GM21528 (cell line): ENCODE data around the gene U2SURP.
"Not testable (repeated sequence)": the region's sequence is repeated elsewhere in the genome, so short reads cannot be mapped to it uniquely, and the experiment has no call there.

ENCODE experiments used
- ATAC-seq: cut with Tn5 transposase; IDR thresholded peaks from one replicate; pipeline ENCODE4 v1.9.1; 2021; ENCODE audit warnings: mild to moderate bottlenecking, moderate library complexity; ENCODE audit not compliant: unreplicated experiment, low FRiP score

The U2SURP gene

DNA sequence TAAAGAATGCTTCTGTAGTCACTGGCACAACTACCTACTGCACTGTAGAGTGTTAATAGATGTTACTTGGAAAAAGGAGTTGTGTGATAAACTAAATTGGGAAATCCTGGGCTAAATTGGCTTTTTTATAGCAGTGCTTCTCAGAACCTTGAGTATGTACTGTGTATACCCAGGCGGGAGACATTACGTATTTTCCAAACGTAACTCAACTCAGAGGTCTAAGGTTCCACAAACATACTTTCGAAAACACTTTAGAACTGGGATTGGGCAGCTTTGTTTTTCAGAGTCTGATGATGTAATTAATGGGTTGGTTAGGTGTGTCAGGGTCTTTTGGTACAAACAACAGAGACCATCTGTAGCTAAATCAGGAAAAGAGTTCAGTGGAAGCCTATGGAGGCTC lies 64.7 kb downstream of the U2SURP start:
- ATAC-seq, result no peak

DNA sequence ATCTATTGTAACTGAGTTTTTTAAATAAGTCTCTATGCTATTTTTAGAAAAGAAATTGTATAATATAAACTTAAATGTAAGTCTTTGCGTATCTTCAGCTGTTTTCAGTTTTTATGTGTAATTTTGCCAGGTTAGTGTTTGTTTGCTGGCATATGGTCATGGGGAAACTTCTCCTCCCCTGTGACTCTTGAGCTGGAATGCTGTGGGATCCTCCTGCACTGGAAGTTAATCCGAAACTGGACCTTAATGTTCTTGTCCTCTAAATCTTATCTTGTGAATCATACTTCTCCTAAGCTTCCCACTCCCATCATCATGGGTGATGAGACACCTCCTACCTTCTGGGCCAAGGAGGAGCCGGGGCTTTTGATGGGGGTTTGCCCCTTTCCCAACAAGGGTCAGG lies 65.8 kb downstream of the U2SURP start:
- no peak for ATAC-seq

DNA sequence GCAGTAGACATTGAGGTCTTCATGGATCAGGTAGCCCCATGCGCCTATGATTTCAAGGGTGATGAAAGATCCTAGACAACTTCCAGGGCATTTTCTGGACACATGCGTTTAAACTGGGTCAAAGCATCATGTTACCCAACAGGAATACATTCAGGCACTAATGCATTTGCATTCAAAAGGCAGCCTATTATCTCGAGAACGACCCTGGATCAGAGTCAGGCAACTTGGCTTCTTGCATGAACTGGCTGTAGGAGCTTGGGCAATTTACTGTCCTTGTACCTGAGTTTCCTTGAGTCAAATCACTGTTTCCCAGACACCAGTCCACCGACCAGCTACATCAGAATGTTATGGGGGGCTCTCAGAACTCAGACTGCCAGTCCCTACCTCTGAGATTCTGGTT lies 66.7 kb downstream of the U2SURP start:
- no peak for ATAC-seq

DNA sequence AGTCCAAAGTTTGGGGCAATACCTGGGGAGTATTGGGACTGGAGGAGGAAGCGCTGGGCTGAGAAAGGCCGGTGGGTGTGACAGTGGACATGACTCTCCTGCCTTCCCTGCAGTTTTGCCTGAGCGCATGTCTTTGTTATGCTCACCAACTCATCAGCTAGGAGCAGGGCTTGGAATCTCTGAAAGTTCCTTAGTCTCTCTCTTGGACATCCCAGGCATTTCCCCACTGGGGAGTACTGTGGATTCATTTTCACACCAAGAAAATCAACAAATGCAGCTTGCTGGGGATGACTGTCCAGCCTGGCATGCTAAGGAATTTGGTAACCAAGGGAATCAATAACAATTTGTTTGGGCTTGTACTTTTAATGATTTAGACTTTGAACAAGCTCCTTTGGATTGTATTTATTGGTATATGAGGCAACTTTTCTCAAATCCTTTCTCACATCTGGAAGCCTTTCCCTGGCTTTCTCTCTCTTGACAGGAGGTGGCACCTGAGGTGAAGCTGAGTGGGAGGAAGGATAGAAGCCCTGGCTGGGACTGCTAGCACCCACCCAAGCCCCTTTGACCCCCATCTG lies 69.7 kb downstream of the U2SURP start:
- no peak for ATAC-seq

DNA sequence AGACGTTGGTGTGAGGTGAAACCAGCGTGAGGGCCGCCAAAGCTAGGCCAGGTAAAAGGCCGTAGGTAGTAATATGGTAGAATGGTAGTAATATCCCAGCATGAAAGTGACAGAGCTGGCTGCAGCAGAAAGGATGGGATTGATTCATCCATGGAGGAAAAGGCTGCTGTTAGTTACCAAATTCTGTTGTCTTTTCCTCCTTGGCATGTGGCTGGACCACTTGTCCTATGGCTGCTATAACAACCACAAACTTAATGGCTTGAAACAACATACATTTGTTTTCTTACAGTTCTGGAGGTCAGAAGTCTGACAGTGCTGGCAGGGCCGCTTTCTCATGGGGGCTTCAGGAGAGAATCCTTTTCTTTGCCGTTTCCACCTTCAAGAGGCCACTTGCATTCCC lies 70.4 kb downstream of the U2SURP start:
- ATAC-seq, result no peak

DNA sequence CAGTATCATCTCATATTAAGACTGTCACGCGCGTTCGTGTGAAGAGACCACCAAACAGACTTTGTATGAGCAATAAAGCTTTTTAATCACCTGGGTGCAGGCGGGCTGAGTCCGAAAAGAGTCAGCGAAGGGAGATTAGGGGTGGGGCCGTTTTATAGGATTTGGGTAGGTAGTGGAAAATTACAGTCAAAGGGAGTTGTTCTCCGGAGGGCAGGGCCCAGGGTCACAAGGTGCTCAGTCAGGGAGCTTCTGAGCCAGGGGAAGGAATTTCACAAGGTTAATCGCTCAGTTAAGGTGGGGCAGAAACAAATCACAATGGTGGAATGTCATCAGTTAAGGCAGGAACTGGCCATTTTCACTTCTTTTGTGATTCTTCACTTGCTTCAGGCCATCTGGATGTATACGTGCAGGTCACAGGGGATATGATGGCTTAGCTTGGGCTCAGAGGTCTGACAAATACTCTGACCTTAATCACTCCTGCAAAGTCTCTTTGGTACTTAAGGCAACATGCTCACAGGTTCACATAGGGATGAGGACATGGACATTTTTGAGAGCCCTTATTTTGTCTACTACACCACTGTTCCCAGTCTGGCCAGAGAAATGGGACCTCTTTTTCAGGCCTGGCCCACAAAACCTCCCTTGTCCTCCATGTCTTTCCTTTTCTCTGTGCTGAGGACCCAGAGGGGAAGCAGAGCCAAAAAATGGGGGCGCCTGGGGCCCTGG lies 71.1 kb downstream of the U2SURP start:
- not testable (repeated sequence) for ATAC-seq

DNA sequence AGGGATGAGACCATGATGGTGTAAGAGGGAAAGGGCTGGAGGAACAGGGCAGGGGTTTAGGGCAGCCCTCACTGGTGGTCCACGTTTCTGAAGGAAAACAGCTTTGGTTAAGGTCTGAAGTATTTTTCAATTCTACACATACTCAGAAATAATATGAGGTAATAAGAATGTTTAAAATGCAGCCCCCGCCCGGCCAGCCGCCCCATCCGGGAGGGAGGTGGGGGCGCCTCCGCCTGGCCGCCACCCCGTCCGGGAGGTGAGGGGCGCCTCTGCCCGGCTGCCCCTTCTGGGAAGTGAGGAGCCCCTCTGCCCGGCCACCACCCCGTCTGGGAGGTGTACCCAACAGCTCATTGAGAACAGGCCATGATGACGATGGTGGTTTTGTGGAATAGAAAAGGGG lies 72.2 kb downstream of the U2SURP start:
- ATAC-seq, result not testable (repeated sequence)

DNA sequence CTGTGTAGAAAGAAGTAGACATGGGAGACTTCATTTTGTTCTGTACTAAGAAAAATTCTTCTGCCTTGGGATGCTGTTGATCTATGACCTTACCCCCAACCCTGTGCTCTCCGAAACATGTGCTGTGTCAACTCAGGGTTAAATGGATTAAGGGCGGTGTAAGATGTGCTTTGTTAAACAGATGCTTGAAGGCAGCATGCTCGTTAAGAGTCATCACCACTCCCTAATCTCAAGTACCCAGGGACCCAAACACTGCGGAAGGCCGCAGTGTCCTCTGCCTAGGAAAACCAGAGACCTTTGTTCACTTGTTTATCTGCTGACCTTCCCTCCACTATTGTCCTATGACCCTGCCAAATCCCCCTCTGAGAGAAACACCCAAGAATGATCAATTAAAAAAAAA lies 72.6 kb downstream of the U2SURP start:
- ATAC-seq, result not testable (repeated sequence)

DNA sequence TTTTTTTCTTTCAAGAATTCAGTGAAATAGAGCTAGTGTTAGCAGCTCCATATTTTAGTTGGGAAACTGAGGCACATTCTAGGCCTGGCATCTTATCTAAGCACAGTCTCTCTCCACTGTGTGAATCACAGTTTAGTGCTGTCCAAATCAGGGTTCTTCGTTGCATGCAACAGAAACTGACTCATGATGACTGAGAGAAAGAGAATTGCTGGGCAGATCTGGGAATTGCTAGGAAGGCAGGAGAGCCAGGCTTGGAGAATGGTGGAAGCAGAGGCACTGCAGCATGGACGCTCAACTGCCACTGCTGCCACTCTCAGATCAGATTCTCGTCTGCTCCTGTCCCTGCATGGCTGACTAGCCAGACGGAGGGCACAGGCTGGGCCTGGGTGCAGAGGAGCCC lies 77.5 kb downstream of the U2SURP start:
- no peak for ATAC-seq

DNA sequence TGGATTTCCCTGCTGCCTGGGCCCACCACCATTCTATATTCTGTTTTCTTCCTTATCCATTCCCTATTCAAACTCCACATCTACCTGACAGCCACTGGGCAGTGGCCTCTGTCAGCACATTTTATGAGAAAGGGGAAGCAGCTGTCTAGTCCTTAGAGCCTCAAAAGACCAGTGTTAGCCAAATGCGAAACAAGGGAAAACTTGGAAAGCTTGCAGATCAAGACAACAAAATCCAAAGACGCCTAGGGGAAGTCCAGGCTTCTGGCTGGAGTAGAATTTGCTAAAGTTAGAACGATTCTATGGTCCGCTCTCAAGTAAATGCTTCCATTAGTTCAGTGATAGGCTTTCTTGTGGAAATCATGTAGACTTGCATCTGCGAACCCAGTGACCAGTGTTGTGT lies 78.8 kb downstream of the U2SURP start:
- no peak for ATAC-seq

DNA sequence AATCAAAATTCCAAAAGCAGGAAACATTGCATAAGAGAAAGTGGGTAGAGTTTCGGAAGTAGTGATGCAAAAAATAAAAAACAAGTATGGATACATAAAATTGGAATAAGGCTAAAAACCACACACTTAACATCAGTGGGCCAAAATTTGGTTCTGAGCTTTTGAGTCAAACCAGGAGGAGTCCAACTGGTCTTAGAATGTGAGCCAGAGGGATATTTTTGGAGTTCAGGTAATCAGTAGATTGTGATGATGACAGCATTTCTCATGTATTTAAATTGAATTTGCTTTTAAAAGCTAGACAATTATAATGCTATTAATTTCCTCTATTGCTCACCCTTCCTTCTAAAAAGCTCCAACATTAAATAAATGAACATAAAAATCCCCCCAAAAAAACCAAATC lies 80.0 kb downstream of the U2SURP start:
- no peak for ATAC-seq

DNA sequence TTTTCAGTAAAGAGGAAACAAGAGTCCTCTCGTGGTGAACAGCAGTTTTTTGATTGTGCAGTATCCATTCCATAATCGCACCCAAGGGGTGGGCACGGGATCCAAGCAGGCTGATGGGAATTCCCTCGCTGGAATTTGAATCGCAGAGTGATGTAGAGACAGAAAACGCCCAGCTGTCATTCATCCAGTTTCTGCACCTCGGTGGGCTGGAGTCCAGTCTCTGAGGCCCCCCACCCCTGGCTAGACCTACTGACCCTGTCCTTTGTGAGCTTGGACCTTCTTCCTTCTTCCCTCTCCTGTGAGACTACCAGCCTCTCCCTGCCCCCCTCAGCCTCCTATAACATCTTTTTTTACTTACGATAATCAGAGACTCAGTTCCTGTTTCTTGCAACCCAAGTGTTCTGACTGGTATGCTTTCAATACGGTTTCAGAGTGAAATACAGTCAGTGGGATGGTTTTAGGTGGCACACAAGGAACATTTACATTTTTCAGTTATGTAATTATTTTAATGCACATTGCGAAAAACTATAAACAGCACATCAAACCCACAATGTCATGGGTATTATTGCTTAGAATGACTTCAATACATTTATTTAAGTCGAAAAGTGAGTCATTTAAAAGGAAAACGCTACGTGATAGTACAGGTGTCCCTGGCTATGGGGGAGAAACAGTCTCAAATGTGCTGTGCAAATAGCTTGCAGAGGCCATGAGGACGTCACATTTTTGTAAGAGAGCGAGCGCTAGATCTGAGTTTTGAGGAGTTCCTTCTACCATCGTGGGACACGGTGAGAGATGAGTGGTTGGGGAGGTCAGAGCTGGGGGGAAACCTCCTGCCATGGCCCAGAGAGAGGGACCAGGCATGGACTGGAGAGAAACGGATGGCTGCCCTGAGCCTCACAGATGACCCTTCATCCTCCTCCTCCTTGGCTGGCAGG lies 80.7 kb downstream of the U2SURP start:
- ATAC-seq, result peak; percentile 89

DNA sequence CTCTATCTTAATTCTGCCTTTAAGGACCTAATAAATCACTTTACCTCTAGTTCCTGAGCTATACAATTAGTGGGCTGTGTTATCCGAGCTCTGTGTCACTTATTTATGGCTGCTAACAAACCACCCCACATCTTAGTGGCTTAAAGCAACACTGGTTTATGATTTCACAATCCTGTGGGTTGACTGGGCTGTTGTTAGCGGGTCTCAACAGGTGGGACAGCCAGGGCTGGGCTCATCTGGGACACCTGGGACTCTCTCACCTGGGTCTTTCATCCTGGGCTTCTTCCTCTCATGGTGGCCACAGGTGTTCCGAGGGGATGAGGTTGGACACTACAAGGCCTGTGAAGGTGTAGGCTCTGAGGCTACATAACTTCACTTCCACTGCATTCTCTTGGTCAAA lies 82.4 kb downstream of the U2SURP start:
- ATAC-seq, result no peak

DNA sequence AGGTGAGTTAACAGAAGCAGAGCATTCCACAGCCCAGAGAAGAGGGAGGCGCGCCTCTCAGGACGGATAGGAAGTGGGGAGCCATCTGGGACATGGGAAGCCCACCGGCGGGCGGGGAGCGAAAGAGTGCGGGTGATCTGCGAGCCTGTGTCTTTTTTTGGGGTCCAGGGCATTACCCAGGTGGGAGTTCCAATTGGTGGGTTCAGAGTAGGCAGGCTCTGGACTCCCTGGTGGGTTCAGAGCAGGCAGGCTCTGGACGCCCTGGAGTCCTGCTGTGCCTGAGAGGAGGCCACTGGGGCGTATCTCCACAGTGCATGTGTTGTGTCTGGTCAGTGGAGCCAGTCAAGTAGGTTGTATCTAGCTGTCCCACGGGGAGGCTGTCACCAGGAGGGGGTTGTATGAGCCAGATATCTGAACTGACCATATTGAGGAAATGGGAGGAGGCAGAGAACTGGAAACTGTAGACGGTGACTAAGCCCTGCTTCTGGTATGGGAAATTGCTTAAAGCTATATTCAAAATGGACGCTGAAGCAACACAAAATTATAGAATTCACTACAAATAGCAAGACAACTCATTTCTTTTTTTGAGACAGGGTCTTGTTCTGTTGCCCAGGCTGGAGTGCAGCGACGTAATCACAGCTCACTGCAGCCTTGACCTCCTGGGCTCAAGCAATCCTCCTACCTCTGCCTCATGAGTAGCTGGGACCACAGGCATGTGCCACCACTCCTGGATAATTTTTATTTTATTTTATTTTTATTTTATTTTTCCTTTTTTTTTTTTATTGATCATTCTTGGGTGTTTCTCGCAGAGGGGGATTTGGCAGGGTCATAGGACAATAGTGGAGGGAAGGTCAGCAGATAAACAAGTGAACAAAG lies 83.7 kb downstream of the U2SURP start:
- no peak for ATAC-seq

DNA sequence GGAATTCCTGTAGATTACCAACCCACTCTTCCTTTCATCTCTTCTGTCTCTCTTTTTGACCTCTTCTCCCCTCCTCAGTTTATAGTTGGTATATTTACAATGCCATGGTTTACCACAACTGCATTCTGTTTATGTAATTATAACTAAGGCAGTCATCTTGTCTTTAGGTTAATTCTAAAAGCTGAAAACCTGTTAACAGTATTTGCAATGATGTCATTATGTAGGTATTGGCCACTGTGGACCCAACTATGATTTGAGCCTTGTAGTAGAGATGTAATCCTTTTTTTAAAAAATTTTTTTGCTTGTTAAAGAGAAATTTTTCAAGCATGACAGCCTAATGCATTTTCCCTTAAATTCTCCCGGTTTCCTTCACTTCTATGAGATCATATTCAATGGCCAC lies 87.5 kb downstream of the U2SURP start:
- ATAC-seq, result no peak

DNA sequence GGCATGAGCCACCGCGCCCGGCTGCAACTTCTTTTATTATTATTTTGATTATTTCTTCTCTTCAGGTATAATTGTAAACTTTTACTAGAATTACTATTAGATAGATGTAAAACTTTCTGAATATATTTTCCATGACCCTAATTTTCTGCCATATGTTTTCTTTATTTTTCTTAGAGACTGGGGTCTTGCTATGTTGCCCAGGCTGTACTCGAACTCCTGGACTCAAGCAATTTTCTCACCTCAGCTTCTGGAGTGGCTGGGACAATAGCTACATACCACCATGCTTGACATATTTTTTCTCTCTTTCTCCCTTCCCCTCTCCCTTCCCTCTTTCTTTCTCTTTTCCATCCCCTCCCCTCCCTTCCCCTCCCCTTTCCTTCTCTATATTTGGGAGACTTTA lies 88.6 kb downstream of the U2SURP start:
- no peak for ATAC-seq

DNA sequence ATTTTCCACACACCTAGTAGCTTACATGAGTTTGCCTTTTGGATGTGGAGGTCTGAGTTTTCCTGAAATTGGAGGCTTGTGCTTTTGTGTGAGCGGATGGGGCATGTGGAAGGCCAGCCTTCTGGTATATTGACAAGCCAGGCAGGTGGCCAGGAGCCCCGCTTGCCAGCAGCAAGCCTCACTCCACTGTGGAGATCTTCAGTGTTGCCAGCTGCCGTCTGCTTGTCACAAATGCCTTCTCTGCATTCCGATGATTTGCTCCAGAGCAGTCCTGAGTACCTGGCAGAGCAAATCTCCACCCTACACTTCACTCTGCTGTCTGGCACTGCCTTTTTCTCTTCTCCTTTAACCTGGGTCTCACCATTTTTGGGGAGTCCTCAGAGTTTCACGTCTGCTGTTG lies 89.1 kb downstream of the U2SURP start:
- no peak for ATAC-seq

DNA sequence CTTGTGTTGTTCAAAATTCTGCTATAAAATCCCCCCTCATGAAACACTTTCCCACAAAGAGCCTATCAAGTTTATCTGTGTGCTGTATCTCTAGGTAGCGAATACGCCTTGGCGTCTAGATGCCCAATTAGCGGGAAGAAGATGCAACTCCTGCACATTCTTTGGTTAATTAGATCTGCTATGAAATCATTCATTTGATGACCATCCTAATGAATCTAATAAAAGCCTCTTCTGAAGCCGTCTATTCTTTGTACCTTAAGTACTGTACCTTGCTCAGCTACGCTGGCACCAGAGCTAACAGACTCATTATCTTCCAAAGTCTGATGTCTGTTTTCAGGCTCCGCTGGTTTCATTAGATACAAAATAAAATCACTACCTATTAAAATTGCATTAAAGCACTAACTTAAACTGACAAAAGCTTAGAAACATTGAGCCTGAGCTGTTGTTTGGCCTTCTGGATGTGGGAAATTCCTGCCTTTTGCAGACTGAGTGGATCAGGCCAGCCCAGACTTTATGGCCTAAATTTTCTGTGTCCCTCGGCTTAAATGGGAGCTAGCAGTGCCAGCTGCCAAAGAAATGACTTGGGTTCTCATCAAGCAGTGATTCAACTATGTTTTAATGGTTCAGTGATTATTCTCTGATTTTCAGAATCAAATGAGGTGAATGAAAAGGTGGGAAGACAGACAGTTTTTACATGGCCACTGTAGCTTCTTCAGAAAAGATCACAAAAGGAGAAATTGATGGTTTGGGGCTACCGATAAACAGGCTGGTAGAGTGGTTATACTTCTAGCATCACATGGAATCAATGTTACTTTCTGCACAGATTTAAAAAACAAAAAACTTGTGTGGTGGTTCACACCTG lies 89.8 kb downstream of the U2SURP start:
- ATAC-seq, result no peak

DNA sequence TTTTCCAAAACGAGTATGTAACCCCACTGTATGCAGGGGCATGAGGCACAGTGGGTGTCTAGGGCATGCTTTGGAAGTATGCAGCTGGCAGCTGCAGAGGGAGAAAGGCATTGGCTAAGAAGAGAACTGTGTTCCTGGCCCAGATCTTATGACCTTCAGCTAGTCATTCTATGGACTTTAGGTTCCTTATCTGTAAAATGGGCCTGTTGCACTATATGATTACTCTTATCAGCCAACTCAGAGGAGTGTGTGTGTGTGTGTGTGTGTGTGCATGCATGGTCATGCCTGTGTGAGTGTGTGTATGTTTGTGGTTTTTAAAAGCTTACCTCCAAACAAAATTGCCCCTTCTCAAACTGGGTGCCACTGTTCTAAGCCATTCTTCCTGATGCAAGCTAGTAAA lies 90.8 kb downstream of the U2SURP start:
- ATAC-seq, result no peak

DNA sequence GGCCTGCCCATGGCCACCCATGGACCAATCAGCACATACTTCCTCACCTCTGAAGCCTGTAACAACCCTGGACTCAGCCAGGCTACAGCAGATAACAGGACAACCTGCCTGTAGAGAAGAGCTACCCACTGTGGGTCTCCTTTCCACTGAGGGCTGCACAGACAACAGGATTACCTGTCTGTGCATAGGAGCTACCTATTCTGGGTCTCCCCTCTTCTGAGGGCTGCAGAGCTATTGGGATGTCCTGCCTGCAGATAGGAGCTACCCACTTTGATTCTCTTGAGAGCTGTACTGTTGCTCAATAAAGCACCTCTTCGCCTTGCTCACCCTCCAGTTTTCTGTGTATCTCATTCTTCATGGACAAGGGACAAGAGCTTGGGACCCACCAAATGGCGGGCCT lies 94.4 kb downstream of the U2SURP start:
- no peak for ATAC-seq
